ENCODE results near the gene TMTC4.

DNA sequence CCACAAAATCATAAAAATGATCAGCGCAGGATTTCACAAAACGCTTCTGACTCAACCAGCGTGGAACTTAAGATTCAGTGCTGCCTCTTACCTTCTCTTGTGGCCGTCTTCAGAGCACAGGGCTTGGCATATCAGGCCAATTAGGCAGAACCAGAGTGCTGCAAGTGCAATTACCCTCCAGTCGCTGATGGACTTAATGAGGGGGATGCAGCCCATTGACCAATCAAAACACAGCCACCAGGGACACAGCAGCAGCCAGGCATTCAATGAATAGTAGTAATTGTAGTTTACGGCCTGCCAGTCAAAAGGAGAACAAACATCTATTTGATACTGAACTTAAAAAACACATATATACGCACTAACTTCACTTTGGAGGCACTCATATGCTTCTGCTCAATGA is 38.2 kb downstream of the TMTC4 start:
- TF ChIP-seq, protein P1, sequence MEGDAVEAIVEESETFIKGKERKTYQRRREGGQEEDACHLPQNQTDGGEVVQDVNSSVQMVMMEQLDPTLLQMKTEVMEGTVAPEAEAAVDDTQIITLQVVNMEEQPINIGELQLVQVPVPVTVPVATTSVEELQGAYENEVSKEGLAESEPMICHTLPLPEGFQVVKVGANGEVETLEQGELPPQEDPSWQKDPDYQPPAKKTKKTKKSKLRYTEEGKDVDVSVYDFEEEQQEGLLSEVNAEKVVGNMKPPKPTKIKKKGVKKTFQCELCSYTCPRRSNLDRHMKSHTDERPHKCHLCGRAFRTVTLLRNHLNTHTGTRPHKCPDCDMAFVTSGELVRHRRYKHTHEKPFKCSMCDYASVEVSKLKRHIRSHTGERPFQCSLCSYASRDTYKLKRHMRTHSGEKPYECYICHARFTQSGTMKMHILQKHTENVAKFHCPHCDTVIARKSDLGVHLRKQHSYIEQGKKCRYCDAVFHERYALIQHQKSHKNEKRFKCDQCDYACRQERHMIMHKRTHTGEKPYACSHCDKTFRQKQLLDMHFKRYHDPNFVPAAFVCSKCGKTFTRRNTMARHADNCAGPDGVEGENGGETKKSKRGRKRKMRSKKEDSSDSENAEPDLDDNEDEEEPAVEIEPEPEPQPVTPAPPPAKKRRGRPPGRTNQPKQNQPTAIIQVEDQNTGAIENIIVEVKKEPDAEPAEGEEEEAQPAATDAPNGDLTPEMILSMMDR (IDR thresholded peaks at IDR 0.05): no peak
- TF ChIP-seq POLR2AphosphoS5 (IDR thresholded peaks at IDR 0.05) (no peak), POLR2A (IDR thresholded peaks at IDR 0.05) (no peak)
